ENCODE results near the gene BCAT1.
"Not testable (repeated sequence)": the region's sequence is repeated elsewhere in the genome, so short reads cannot be mapped to it uniquely, and the experiment has no call there.

Gene BCAT1

DNA sequence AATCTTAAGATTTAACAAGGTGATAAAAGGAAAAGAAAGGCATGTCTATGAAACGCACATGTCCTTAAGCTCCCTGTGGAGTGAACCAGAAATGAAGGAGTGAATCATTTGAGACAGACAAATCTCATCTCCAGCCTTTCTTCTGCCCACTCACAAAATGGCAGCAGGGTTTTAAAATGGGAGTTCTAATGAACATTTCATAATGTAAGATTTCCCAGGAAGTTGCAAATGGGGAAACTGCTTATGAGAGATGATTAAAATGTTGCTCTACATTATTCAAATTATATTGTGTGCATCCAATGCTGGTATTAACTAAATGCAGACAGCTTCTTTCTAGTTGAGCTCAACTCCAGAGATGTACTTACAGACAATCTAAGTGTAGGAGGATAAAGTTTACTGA is 76.7 kb downstream of the BCAT1 start:
- H3K4me3 ChIP-seq, result no peak overlapping the region
- no peak for DNase-seq (ENCODE audit: low spot score)
- no peak overlapping the region for H3K27ac ChIP-seq
- TF ChIP-seq, protein P1, sequence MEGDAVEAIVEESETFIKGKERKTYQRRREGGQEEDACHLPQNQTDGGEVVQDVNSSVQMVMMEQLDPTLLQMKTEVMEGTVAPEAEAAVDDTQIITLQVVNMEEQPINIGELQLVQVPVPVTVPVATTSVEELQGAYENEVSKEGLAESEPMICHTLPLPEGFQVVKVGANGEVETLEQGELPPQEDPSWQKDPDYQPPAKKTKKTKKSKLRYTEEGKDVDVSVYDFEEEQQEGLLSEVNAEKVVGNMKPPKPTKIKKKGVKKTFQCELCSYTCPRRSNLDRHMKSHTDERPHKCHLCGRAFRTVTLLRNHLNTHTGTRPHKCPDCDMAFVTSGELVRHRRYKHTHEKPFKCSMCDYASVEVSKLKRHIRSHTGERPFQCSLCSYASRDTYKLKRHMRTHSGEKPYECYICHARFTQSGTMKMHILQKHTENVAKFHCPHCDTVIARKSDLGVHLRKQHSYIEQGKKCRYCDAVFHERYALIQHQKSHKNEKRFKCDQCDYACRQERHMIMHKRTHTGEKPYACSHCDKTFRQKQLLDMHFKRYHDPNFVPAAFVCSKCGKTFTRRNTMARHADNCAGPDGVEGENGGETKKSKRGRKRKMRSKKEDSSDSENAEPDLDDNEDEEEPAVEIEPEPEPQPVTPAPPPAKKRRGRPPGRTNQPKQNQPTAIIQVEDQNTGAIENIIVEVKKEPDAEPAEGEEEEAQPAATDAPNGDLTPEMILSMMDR (IDR thresholded peaks at IDR 0.05), result no peak

DNA sequence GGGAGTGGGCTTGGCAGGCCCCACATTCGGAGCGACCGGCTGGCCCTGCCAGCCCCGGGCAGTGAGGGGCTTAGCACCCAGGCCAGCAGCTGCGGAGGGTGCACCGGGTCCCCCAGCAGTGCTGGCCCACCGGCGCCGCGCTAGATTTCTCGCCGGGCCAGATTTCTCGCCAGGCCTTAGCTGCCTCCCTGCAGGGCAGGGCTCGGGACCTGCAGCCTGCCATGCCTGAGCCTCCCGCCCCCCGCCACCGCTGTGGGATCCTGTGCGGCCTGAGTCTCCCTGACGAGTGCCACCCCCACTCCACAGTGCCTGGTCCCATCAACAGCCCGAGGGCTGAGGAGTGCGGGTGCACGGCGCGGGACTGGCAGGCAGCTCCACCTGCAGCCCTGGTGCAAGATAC is 82.8 kb downstream of the BCAT1 start:
- H3K27ac ChIP-seq; DNase-seq (ENCODE audit: low spot score); H3K4me3 ChIP-seq: not testable (repeated sequence)

DNA sequence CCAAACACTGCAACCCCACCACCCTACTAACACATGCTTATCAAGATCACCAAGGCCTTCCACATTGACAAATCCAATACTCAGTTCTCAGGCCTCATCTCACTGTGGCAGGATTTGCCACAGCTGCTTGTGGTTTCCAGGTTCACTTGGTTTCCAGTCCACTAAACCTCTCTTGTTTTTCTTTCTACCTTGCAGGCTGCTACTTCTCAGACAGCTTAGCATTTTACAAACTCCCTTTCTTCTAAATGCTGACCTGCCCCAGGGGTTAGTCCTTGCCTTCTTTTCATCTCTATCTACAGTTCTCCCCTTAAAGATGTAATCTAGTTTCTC is 84.1 kb downstream of the BCAT1 start:
- Histone ChIP-seq H3K27ac (no peak overlapping the region), H3K4me3 (no peak overlapping the region)
- TF ChIP-seq, protein P1 (IDR thresholded peaks at IDR 0.05), result no peak
- DNase-seq (ENCODE audit: low spot score), result no peak

DNA sequence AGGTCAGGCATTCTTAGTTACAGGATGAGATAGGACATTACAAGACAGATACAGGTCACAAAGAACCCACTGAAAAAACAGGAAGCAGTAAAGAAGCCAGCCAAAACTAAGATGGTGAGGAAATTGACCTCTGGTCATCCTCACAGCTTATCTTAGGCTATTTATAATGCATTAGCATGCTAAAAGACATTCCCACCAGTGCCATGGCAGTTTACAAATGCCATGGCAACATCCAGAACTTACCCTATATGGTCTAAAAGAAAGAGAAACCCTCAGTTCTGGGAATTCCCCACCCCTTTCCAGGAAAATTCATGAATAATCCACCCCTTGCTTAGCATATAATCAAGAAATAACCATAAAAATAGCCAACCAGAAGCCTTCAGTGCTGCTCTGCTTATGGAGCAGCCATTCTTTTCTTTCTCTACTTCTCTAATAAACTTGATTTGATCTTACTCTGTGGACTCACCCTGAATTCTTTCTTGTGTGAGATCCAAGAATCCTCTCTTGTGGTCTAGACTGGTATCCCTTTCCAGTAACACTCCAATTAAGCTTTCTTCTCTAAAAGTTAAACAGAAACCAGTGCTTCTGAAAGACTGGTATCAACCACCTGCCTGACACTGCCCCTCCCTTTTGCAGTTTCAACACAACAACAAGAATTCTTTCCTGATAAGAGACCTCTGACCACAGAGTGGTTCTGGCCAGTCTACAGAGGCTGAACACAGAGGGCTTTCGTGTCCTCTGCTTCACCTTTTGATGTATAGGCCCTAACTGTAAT is 86.9 kb downstream of the BCAT1 start:
- TF ChIP-seq, protein P1 (IDR thresholded peaks at IDR 0.05), result no peak
- no peak for DNase-seq (ENCODE audit: low spot score)
- no peak overlapping the region for H3K27ac ChIP-seq
- no peak overlapping the region for H3K4me3 ChIP-seq

DNA sequence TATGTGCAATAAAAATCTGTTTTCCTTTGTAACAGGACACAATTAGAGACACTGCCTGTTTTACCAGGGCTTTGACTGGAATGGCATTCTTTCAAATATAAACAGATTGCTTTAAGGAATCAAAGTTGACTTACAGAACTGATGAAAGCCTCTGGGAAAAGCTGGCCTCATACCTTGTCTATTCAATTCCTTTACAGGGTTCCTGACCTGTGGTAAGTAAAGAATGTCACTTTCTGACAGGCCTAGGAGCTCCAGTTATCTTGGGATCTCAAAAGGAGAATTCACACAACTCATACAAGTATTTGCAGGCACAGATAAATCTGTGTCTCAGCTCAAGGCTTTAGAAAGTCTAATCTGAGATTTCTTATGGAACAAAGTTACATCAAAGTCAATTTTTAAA is 88.4 kb downstream of the BCAT1 start:
- TF ChIP-seq, protein P1 (IDR thresholded peaks at IDR 0.05), result no peak
- Histone ChIP-seq H3K4me3 (no peak overlapping the region), H3K27ac (no peak overlapping the region)
- DNase-seq (ENCODE audit: low spot score), result no peak

DNA sequence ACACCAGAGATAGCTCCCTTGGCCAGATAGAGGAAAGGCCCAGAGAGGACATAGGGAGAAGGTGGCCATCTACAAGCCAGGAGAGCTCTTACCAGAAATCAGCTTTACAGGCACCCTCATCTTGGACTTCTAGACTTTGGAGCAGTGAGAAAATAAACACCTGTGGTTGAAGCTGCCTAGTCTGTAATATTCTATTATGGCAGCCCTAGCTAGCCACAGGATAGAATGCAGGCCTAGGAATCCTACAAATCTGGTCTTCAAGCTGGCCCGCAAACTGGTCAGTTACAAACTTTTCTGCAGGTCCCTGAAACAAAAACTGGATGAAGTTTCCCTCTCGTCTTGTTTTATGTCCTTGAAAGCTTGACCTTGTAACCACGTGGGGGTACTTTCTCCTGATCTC is 92.4 kb downstream of the BCAT1 start:
- no peak overlapping the region for H3K4me3 ChIP-seq
- DNase-seq (ENCODE audit: low spot score), result no peak
- TF ChIP-seq, protein P1 (IDR thresholded peaks at IDR 0.05), result no peak
- no peak overlapping the region for H3K27ac ChIP-seq

DNA sequence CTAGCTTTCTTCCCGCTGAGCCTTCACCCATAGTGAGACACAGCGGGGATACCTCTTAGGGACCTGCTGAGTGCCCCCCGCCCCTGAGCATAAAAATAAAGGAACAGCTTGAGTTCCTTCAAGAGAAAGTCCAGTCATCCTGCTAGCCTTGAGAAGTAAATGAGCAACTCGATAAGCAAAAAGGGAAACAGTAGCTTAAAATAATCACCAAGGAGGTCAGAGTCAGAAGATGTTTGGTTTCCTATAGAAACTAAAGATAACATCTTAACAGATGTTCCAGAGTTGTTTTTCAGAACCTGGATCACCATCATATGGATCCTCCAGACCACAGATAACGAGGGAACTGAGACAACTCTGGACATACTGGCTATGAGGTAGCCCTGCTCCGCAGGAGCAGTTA is 94.0 kb downstream of the BCAT1 start:
- TF ChIP-seq, protein P1 (IDR thresholded peaks at IDR 0.05), result no peak
- no peak overlapping the region for H3K27ac ChIP-seq

More for the DNA sequence above, 94.0 kb downstream of the BCAT1 start:
- H3K4me3 ChIP-seq, result no peak overlapping the region
- DNase-seq (ENCODE audit: low spot score), result no peak
